DOHH2 (cell line): ENCODE results near the gene IDE.

Source experiments
- EZH2phosphoT487 ChIP-seq: fragments of 200-600 bp; sonication (generic); IDR thresholded peaks from 2 replicates; pipeline ENCODE4 v1.6.1; 2017; ENCODE audit warnings: borderline replicate concordance, mild to moderate bottlenecking, antibody characterized with exemption, low read length, moderate library complexity, mixed read lengths
- TF ChIP-seq, protein P1 (sequence below): fragments of 200-600 bp; sonication (generic); IDR thresholded peaks from one replicate; pipeline ENCODE4 v1.5.1; 2014; ENCODE audit warnings: antibody characterized with exemption, mild to moderate bottlenecking, low read depth, low read length; ENCODE audit not compliant: poor library complexity, severe bottlenecking

DNA sequence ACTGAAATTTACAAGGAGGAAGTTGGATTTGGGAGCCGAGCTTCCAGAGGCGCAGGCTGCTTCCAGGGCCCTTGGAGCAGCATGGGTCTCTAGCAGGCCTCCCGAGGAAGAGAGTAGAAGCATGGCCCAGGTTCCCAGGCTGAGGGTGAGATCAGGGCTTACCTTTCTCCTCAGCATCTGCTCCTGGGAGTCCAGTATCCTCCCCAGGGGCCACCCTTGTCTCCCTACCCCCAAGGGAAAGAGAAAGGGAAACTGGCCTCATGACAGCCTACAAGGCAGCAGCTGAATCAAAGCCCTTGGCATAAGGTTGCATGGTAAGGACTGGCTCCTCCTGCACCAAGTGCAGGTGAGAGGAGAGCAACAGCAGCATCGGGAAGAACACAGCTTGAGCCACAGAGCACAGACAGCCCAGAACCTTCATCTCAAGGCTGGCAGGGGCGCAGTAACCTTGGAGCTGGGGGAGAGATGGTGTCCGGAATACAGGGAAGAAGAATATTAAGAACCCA is 168.4 kb downstream of the IDE start:
- TF ChIP-seq, protein P1, sequence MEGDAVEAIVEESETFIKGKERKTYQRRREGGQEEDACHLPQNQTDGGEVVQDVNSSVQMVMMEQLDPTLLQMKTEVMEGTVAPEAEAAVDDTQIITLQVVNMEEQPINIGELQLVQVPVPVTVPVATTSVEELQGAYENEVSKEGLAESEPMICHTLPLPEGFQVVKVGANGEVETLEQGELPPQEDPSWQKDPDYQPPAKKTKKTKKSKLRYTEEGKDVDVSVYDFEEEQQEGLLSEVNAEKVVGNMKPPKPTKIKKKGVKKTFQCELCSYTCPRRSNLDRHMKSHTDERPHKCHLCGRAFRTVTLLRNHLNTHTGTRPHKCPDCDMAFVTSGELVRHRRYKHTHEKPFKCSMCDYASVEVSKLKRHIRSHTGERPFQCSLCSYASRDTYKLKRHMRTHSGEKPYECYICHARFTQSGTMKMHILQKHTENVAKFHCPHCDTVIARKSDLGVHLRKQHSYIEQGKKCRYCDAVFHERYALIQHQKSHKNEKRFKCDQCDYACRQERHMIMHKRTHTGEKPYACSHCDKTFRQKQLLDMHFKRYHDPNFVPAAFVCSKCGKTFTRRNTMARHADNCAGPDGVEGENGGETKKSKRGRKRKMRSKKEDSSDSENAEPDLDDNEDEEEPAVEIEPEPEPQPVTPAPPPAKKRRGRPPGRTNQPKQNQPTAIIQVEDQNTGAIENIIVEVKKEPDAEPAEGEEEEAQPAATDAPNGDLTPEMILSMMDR, result no peak
- no peak for TF ChIP-seq EZH2phosphoT487
